GM12891 (cell line): ENCODE measurements around the gene KIF19.

Experiments
- DNase-seq: peaks from one replicate; pipeline ENCODE4 v3.0.0; 2011; ENCODE audit warnings: low spot score; ENCODE audit not compliant: insufficient read length
- FAIRE-seq: peaks from 2 replicates; lab custom pipeline; 2011; peaks lifted over from hg19 to GRCh38; lab: Jason Lieb, UNC
- PAX5 ChIP-seq: IDR thresholded peaks from 2 replicates; pipeline ENCODE4 v1.6.1; 2011; ENCODE audit warnings: low read length, moderate library complexity, mild to moderate bottlenecking; ENCODE audit not compliant: insufficient read depth, severe bottlenecking
- POLR2A ChIP-seq: IDR thresholded peaks from 2 replicates; pipeline ENCODE4 v1.6.1; 2011; ENCODE audit warnings: low read depth, low read length, control low read depth
- POLR2AphosphoS5 ChIP-seq: IDR thresholded peaks from 2 replicates; pipeline ENCODE4 v1.6.1; 2011; ENCODE audit warnings: low read depth, low read length, control low read depth
- POU2F2 ChIP-seq: IDR thresholded peaks from 2 replicates; pipeline ENCODE4 v1.6.1; 2011; ENCODE audit warnings: low read depth, mild to moderate bottlenecking, control low read depth, low read length, moderate library complexity
- SPI1 ChIP-seq: IDR thresholded peaks from 2 replicates; pipeline ENCODE4 v1.6.1; 2011; ENCODE audit warnings: low read depth, low read length, control low read depth
- TAF1 ChIP-seq: IDR thresholded peaks from 2 replicates; pipeline ENCODE4 v1.6.1; 2011; ENCODE audit warnings: low read depth, low read length, control low read depth

Gene KIF19

DNA sequence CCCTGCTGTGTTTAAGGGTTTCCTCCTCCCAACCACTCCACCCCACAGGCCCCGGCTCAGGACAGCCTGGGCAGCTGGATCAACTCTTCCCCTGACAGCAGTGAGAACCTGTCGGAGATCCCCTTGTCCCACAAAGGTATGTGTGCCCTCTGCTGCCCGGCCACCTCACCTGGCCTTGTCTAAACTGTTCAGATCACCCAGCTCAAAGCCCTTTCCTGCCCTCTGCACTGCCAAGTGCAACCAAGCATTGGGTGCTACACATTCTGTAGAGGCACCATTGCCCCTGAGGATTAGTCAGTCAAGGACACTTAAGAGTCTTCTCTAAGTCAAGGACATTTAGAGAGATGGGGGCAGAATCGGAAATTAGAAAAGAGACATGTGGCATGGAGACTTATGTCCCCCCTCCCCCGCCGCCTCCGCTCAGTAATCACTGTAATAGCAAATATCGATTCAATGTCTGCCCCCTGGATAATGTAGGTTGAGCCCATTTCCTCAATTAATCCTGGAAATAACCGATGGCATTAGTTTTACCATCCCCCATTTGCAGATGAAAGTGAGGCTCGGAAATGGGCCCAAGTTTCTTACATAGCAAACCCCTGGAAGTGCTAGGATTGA lies 27.5 kb downstream of the KIF19 start:
- DNase-seq (no peak), FAIRE-seq (no peak)
- no peak for TF ChIP-seq TAF1
- TF ChIP-seq SPI1 = no peak
- no peak for TF ChIP-seq POU2F2
- no peak for TF ChIP-seq PAX5
- no peak for TF ChIP-seq POLR2A
- no peak for TF ChIP-seq POLR2AphosphoS5

- FAIRE-seq (peak; percentile 89), DNase-seq (peak; percentile 85)
- TF ChIP-seq PAX5 (no peak), POU2F2 (no peak), POLR2A (no peak)
Observed at GRCh38 chr17:74354123-74354522, 28.1 kb downstream of the KIF19 start.

DNA sequence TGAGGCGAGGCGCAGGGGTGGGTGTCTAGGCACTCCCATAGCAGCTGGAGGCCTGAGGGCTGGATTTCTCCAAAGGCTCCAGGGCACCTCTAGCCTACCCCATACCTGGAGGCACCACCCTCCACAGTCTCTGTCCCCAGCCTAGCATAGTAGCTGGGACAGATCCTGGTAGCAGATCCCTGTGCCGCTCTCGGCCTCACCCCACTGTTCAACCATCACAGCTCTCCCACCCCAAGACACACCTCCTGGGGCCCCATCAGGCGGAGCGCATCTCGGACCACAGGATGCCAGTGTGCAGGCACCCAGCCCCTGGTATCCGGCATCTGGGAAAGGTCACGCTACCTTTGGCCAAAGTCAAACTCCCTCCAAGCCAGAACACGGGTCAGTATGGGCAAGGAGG lies 28.5 kb downstream of the KIF19 start:
- DNase-seq (no peak), FAIRE-seq (no peak)
- TF ChIP-seq SPI1 = no peak
- TF ChIP-seq PAX5 = no peak
- no peak for TF ChIP-seq TAF1

DNA sequence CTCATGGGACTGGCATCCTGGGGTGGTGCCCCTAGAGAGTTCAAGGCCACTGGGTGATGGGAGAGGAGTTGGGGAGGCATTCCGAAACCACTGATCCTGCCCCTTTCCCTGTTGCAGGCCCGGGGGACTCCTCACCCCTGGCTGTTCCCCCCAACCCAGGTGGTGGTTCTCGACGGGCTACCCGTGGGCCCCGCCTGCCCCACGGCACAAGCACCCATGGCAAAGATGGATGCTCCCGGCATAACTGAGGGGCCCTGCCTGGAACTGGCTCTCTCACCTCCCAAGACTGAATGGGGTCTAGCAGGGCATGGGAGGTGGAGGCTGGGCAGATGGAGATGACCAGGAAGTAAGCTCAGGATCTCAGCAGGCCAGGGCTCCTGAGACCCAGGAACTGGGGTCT lies 29.0 kb downstream of the KIF19 start:
- TF ChIP-seq TAF1 (no peak), PAX5 (no peak), SPI1 (no peak), POLR2A (no peak), POLR2AphosphoS5 (no peak), POU2F2 (no peak)
- no peak for FAIRE-seq
- DNase-seq = no peak

GRCh38 chr17:74356646-74357465 lies 30.8 kb downstream of the KIF19 start:
- TF ChIP-seq PAX5 (no peak), TAF1 (no peak), POLR2A (no peak), SPI1 (no peak), POU2F2 (no peak), POLR2AphosphoS5 (no peak)
- peak; percentile 33 for FAIRE-seq
- DNase-seq = no peak

- TF ChIP-seq POU2F2 = no peak
- TF ChIP-seq SPI1 = no peak
- no peak for TF ChIP-seq POLR2AphosphoS5
- no peak for TF ChIP-seq POLR2A
- no peak for TF ChIP-seq PAX5
- TF ChIP-seq TAF1 = no peak
- no peak for DNase-seq
- FAIRE-seq = no peak
Observed at GRCh38 chr17:74357466-74357809, 31.4 kb downstream of the KIF19 start.

GRCh38 chr17:74358697-74359096 lies 32.7 kb downstream of the KIF19 start:
- DNase-seq = no peak
- FAIRE-seq = no peak
- no peak for TF ChIP-seq POLR2A
- no peak for TF ChIP-seq PAX5
- no peak for TF ChIP-seq POLR2AphosphoS5
- TF ChIP-seq TAF1 = no peak
- TF ChIP-seq SPI1 = no peak
- TF ChIP-seq POU2F2 = no peak

DNA sequence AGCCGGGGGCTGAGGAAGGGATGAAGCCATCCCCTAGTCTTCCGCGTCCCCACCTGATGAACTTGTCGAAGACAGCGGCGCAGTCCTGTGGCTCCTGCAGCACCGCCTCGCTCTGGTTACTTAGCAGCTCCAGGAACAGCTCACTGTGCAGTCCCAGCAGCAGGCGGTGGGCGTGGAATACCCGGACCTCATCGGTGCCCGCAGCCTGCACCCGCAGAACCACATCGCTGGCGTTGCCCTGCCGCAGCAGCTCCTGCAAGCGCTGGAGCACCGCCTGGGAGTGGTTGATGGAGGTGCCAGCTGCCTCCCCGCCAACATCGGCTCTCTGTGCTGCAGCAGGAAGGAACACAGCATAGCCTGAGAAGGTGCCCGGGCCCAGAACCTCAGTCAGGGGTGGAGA lies 33.9 kb downstream of the KIF19 start:
- no peak for TF ChIP-seq POLR2A
- no peak for TF ChIP-seq POU2F2
- TF ChIP-seq POLR2AphosphoS5 = no peak
- no peak for TF ChIP-seq SPI1
- TF ChIP-seq PAX5 = no peak
- no peak for TF ChIP-seq TAF1
- DNase-seq = no peak
- FAIRE-seq = no peak

DNA sequence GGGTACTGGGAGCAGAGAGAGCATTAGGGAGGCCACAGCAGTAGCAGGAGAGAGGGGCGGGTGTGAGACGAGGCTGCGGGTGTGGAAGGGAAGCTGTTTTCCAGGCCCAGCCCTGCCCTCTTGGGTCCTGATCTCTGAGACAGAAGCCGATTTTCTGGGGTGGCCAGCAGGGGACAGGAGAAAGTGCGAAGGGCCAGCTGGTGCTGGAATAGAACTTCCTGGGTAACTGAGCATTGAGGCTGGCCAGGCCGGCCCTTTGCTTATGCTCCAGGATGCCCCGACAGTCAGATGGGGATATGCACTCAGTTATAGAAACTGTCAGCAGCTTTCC lies 34.8 kb downstream of the KIF19 start:
- TF ChIP-seq POLR2A (no peak), POLR2AphosphoS5 (no peak), POU2F2 (no peak)
- no peak for FAIRE-seq
- DNase-seq = no peak

DNA sequence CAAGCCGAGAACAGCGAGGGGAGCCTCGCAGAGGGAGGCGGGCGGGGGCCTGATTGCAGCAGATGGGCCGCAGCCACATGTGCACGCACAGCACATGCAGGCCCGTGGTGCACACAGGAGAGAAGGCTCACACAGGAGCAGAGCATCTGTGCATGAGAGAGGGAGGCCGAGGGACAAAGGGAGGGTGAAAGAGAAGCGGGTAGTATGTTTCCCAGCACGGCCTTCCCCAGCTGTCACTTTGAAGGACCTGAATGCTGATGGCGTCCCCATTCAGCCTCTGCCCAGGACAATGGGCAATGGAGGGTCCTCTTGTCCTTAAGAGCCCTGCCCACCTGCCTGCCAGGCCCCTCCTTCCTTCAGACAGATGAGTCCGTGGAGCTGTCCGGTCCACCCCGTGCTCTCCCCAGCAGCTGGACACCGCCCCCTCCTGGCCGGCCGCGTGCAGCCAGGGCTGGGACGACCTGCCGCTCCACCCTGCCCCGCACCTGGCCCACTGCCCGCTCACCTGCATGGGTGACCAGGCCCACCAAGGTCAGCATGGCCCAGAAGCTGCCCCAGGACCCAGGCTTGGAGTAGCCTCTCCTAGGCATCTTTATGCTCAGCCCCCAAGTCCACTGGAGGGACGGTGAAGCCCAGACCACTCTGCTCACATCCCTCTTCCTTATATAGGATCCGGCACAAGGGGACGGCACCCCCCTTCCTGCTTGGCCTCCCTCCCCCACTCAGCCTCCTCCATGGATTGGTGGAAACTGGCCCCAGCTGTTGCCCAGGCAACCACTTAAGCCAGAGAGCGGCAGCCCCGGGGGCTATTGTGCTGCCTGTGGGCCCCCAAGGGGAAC lies 35.4 kb downstream of the KIF19 start, which contains the start of gene BTBD17:
BTBD17 (minus strand) TSS at position 639 of the 839 bp plus-strand sequence; CDS start at position 590, 49 bp downstream.
- DNase-seq = no peak
- no peak for FAIRE-seq
- no peak for TF ChIP-seq POU2F2
- TF ChIP-seq POLR2A = no peak
- TF ChIP-seq PAX5 = no peak
- no peak for TF ChIP-seq TAF1
- no peak for TF ChIP-seq POLR2AphosphoS5
- no peak for TF ChIP-seq SPI1
